SHP77 (cell line): ENCODE results near the gene ZNF3.
A peak's percentile ranks its signal among the peaks of the same experiment; 100 is the strongest.

Experiments
- DNase-seq, 2 experiments: peaks; one replicate each; lab custom pipeline; 2025; lab: John Stamatoyannopoulos, UW

The ZNF3 gene

DNA sequence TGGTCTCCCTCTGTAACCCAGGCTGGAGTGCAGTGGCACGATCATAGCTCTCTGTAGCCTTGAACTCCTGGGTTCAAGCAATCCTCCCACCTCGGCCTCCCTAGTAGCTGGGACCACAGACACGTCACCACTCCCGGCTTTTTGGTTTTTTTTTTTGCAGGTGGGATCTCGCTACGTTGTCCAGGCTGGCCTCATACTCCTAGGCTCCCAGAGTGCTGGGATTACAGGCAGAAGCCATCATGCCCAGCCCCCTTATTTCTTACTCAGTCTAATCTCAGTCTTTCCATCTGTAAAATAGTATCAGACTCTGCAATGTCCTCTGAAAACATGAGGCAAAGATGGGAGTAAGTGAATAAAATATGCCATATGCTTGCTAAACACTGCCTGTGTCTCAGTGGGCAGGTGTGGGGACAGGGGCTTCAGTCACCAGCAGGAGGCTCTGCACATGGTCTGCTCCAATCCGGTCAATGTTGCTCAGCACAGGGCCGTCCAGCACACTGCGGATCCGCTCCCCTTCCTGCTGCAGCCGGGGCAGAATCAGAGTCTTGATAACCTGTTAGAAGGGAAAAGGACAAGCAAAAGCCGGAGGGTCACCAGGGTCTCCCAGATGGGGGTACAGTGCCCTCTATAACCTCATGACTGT is 28.1 kb upstream of the ZNF3 start:
- DNase-seq, result no peak

DNA sequence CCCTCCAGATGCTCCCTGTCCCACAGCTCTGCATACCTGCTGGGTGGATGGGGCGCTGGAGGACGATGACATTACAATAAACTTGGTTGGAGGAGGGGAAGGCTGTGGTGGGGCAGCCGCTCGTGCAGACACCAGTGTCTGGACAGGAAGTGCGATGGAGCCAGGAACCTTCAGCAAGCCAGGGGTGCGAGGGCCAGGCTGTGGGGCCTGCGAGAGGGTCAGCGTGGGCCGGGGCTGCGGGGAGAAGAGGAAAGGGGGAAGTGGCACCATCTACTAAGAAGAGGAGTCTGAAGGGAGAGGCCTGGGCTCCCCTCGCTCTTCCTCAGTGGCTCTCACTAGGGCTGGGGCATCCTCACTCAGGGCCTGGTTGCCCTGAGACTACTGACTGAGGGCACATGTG is 26.4 kb upstream of the ZNF3 start:
- DNase-seq, result no peak

DNA sequence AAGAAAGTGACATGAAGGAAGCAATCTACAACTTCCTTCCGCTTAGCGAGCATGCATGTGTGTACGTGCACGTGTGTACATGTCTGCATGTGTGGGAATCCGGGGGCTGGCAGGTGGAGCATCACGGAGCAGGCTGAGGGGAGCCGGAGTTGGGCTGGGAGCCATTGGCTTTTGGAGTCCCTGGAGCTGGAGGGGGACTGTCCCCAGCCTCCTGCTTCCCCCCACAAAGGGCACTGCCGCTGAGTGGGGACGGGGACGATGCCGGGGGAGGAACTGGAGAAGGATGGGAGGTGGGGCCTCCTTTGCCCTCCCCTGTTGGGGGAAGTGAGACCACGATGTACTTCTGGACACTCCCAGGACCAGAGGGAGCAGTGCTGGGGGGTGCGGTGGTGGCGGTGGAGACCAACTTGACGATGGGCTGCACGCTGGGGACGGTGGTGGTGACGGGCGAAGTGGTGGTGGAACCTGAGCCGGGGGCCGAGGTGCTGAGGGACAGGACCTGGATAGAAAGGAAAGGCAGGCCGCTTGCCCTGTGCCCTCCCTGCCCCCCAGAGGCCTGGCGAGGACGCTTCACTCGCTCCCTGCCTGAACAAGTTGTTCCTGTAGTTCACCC is 25.7 kb upstream of the ZNF3 start:
- no peak for DNase-seq

DNA sequence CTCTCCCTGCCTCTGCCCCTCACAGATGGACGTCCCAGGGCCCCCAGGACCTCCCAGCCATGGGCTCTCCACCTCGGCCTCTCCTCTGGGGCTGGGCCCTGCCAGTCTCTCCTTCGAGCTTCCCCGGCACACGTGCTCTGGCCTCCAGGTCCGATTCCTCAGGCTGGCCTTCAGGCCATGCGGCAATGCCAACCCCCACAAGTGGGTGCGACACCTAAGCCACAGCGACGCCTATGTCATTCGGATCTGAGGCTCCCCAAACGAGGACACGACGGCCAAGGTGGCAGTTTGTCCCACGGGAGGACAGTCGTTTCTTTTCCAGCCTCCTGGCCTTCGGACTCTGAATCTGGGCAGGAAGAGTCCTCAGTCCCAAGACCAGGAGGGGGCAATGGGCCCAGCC is 25.1 kb upstream of the ZNF3 start:
- no peak for DNase-seq

DNA sequence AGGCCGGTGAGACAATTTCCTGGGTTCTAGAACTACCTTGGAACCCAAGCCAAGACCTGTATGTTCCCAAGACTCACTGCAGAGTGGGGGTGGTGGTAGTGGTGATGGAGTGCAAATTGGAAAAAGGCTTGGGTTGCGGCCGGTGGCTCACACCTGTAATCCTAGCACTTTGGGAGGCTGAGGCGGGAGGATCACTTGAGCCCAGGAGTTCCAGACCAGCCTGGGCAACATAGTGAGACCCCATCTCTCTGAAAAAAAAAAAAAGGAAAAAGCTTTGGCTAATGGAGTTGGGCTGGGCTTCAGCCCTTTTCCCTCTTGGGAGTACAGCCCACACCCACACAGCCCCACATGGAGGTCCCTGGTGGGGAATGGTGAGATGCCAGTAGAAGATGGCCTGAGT is 24.0 kb upstream of the ZNF3 start:
- no peak for DNase-seq

DNA sequence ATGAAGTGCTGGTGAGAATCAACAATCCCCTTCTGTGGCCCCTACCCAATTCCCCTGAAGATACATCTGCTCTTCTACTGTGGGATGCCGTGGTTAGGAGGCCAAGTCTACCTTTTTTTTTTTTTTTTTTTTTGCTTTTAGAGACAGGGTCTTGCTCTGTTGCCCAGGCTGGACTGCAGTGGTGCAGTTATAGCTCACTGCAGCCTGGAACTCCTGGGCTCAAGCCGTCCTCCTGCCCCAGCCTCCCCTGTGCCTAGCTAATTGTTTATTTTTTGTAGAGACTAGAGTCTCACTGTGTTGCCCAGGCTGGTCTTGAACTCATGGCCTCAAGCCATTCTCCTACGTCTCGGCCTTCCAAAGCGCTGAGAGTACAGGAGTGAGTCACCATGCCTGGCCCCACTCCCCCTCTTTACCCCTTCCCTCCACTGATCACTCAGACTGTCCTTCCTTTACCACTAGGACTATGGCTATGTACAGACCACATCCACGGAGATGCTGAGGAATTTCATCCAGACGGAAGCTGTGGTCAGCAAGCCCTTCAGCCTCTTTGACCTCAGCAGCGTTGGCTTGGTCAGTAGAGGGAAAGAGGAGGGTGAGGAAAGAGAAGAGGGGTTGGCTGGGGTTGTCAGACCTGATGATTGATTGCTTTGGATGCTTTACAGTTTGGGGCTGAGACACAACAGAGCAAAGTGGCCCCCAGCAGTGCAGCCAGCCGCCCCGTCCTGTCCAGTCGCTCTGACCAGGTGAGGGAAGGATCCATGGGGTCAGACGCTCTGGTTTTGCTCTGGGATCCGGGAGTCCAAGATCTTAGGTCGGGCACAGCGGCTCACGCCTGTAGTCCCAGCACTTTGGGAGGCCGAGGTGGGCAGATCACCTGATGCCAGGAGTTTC is 21.7 kb upstream of the ZNF3 start:
- no peak for DNase-seq

DNA sequence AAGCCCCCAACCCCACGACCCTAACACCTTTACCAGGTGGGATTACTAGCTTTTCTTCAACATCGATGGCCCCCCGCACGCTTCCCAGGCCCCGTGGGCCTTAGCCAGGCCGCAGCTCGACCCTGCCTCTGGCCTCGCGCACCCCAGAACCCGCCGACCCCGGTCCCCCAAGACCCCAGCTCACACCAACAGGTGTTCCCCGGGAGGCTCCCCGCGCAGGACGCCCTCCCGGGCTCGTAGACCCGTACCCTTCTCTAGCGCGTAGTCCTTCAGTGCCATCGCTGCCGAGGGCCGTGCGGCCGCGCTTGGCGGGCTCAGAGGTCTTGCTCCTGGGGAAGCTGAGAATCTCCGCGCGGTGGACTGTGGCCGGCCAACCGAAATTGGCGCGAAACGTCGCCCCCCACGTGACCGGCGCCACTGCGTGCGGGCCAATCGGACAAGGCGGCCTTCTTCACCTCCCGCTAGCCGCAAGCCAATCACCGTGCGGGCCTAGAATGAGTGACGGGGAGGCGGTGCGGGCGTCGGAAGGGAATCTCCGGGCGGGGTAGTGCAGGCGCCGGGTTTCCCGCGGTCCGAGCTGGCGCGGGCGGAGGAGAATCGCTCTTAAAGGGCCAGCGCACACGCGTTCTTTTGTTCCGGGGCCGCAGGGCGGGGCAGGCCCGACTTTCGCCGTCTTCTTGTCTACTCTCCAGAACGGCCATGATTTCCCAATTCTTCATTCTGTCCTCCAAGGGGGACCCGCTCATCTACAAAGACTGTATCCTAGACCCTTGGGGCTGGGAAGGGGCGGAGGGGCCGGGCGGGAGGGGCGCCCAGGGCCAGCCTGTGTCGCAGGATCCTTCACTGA is 19.7 kb upstream of the ZNF3 start, which contains the start of the genes AP4M1 and MCM7:
Gene AP4M1 (plus strand): TSS at position 628 of the 847 bp plus-strand sequence. CDS start 72 bp downstream, at position 700.
Gene MCM7 (minus strand): TSS at position 382 of the 847 bp plus-strand sequence. CDS start 103 bp downstream, at position 279.
- peak; percentile 93 to 95 for DNase-seq

DNA sequence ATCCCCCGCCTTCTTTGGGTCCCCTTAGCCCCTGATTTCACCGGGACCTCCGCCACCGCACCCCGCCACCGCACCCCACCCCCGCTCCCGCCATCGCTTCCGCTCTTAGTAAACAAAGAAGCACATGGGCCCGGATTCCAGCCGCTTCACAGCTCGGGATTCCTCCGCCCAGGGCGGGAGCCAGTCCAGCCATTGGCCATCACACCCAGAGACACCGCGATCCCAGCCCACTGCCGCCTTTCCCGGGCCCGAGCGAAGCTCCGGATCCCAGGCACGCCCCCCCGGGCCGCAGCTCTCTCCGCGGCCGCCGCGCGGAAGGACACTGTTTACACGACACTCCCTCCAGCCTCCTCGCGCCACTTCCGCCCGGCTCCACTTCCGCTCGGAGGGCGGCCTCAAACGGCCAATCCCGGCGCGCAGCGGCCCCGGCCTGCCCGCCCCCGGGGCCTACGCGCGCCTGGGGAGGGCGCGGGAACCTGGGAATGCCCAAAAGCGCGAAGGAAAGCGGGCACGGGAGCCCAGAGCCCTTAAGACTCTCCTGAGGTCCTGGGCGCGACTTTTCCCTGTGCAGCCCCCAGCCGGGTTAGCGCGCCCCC is 19.0 kb upstream of the ZNF3 start:
- peak; percentile 84 to 89 for DNase-seq

DNA sequence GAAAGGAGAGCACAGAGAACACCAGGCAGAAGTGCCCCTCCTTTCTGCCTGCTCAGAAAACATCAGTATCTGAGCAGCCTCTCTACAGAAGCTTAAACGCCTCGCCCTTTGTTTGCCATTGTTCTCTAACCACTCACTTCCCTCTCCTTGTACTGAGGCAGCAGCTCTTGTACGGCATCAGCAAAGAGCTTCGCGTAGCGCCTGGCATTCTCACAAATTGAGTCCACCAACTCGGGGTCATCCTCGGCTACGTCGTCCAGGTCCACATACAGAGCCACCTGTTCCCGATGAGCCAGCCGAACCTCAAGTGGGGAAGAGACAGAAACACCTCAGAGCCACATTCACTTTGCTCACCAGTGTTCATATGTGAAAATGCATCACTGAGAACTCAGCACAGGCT is 17.9 kb upstream of the ZNF3 start:
- DNase-seq, result no peak

DNA sequence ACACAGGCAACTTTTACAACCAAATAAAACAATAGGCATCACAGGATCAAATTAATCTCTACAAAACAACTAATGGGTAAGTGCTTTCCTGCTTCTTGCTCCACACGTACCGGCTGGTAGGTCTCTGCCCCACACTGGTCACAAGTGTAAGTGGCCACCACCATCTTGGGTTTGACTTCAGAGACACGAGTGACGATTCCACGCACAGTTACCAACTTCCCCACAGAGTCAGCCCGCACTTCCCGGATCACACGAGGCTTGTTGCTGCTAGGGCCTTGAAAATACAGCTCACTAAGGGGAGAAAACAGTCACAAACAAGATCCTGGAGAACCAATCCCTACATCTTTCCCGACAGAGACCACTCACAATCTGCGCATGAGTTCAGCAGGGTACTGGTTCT is 17.4 kb upstream of the ZNF3 start:
- no peak for DNase-seq

DNA sequence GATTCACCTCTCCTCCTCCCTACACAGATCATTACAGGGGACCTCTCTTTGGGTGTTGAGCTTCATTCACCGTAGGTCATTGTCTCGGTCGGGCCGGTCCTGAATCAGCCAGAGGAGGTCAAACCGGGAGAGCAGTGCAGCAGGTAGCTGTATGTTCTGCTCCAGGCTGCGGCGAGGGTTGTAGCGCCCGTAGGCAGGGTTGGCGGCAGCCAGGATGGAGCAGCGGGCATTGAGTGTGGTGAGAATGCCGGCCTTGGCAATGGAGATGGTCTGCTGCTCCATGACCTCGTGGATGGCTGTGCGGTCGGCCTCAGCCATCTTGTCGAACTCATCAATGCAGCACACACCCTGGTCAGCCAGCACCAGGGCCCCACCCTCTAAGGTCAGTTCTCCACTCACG is 14.2 kb upstream of the ZNF3 start:
- DNase-seq, result no peak

DNA sequence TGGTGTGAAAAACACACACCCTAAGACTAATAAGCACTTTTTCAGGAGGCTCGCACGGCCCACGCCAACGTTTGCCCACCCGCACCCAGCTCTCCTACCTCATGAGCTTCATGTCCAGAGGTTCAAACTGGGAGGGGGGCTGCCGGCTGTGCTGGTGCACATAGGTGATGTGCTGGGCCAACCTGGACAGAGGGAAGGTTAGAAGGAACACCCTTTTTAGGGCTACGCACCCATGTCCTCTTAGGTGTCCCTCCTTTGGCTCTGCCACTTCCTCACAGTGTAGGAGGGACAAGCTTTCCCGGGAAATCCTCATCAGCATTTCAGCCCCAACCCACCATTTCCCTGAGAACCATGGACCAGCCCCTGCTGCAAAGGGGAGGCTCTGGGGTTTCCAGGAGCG is 13.8 kb upstream of the ZNF3 start:
- DNase-seq, result no peak

DNA sequence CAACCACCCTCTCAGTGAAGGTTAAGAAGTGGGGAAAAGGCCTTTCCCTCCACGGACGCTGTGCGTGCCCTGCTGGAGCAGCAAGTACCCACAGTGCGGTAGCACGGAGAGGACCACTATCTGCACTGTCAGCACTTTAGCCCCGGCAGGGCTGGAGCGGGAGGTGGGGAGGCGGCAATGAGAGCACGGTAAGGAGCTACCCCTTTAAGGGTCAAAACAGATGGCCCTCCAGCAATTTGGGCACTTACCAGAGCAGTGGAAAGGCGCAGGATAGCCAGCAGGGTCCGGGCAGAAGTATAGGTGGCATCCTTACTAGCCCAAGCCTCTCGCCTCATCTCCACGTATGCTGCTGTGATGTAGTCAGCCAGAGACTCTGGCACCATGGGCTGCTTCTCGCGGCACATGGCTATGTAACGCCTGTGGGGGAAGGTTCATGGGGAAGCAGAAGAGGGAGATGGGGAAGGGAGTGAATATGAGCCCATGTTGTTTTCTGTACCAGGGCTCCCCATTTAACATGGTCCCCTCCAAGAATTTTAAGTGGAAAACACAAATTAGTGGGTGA is 12.5 kb upstream of the ZNF3 start:
- no peak for DNase-seq

DNA sequence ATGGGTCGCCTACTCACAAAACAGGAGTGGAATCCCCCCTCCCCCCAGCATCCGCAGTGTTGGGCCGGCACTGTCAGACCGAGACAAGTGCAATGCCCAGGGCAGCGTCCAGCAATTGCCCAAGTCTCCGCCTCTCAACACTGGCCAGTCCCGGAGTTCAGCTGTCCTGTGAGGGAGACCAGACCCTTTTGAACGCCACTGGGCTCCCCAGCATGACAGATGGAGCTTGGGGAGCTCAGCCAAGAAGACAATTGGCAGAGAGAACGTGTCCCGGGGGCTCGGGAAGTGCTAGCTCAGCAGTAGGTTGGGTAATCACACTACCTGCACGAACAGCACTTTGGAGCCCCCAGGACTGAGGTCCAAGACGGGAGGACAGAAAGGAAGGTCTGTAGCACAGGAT is 12.0 kb upstream of the ZNF3 start:
- no peak for DNase-seq

DNA sequence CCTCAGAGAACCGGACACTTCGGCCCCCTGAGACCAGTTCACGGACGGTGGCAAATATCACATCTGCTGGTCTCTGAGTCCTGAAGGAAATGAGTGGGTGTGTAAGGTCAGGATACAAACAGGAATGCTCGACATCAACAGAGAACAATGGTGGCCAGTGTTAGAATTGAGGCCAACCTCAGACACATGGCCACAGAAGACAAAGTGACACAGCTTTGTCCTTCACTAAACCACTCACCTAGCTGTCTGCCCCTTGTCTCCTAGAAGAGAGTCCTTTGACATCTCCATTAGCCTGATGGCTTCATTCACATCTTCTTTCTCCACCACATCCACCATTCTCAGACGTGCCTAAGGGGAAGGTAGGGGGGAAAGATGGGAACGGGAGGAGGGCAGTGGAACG is 11.5 kb upstream of the ZNF3 start:
- no peak for DNase-seq

DNA sequence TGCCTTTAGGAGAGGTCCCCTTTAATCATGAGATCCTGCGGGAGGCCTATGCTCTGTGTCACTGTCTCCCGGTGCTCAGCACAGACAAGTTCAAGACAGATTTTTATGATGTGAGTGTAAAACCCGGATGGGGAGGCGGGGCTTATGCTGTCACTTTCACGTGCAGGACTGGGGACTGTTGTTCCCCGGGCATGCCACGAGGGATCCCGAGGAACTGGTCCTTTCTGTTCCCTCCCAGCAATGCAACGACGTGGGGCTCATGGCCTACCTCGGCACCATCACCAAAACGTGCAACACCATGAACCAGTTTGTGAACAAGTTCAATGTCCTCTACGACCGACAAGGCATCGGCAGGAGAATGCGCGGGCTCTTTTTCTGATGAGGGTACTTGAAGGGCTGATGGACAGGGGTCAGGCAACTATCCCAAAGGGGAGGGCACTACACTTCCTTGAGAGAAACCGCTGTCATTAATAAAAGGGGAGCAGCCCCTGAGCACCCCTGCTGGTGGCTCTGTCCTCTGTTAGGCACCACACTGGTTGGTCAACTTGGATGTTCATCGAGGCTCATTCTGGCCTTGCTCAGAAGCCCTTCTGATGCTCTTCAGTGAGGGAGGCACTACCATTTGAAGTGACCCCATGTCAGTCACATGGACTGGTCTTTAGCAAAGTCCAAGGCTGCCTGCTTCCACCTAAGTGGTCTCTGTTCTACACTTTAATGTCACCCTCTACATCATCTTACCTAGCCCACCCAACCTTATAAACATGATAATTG is 10.1 kb upstream of the ZNF3 start:
- DNase-seq, result no peak

DNA sequence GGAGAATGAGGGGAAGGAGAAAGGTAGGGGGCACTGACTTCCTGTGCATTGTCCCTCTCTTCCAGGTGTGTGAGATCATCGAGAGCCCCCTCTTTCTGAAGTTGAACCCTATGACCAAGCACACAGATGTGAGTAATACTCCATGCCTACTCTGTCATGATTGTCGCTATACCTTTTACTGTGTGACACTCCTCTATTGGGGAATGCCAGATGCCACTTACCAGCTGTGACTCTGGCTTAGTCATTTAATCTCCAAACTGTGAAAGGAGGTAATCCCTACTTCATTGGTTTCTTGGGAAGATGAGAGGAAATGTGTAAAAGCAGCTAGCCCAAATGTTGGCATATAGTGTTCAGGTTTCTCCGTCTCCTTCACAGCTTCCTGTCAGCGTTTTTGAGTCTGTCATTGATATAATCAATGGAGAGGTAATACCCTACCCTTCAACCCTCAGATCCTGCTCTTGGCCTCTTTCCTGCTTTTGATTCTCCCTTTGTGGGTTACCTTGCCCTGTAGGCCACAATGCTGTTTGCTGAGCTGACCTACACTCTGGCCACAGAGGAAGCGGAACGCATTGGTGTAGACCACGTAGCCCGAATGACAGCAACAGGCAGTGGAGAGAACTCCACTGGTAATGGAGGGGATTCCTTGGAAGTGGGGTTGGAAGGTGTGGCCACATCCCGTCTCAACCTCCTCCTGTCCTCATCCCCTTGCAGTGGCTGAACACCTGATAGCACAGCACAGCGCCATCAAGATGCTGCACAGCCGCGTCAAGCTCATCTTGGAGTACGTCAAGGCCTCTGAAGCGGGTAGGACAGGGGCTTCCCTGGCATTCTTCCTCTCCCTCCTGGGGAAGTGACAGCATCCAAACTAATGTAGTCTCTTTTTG is 9.2 kb upstream of the ZNF3 start:
- no peak for DNase-seq

DNA sequence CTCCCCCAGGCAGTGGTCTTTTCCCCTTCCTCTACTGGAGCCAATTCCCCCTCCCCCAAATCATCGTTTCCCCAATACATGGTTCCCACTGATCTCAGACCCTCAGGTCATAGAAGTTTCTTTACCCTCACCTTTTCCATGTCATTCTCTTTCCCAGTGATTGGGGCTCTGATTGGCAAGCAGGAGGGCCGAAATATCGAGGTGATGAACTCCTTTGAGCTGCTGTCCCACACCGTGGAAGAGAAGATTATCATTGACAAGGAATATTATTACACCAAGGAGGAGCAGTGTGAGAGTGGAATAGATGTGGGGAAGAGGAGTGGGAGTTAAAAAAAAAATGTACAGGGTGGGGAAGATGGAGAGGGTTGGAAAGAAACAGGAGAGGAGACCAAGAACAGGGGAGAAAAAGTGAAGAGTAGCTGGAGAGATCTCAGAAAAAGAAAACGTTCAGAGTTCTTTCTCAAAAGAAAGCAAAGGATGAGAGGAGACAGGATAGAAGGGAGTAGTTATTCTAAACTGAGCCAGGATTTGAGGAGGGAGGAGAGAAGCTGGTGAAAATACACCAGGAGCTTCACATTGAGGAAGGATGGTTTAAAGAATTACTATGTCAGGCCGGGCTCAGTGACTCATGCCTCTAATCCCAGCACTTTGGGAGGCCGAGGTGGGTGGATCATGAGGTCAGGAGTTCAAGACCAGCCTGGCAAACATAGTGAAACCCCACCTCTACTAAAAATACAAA is 8.1 kb upstream of the ZNF3 start:
- DNase-seq, result no peak
